ENCODE results near the gene MAN2A1. TPM values are rescaled to one million over a fixed set of nuclear protein-coding genes. Genes with fewer than 3 reads are reported as not detected.
A peak's percentile ranks its signal among the peaks of the same experiment; 100 is the strongest.

MAN2A1 gene
- total RNA-seq, 1 experiment from 2014 or later = 128 TPM

- POLR2A ChIA-PET (ENCODE audit: low non-redundant PET) = interaction anchor here (0.5 to 0.7 kb wide), 3 partner anchors 33 to 116 kb away, joined by 3 to 4 read pairs (median 3); no protein-coding TSS in a partner anchor
- intact Hi-C loops (cut with micrococcal nuclease; ENCODE audit: unreplicated experiment) = loop anchor here (2.0 kb wide), 2 partner anchors 34 to 44 kb away; partner anchors contain the start of gene MAN2A1
- CTCF ChIA-PET = interaction anchor here (0.5 to 0.6 kb wide), 2 partner anchors 285 to 1067 kb away, joined by 3 to 5 read pairs; no protein-coding TSS in a partner anchor
- BruUV-seq (replicated peaks) = no TSS peak
- peak; percentile 97 for DNase-seq (ENCODE audit: low spot score)
- peak overlapping the region; percentile 97 for H3K27ac ChIP-seq (ENCODE audit: low read depth, low read length, poor library complexity, severe bottlenecking)
- no peaks in the 10 kb centered on the region for H3K27me3 ChIP-seq (replicated peaks; ENCODE audit: insufficient read depth, low read depth, low read length, poor library complexity)
- no peaks in the 10 kb centered on the region for H3K36me3 ChIP-seq (ENCODE audit: insufficient read depth, low read length, poor library complexity, severe bottlenecking)
- no peak for TF ChIP-seq CTCF (conservative IDR thresholded peaks at IDR 0.05; ENCODE audit: low read depth, low read length)
- TF ChIP-seq EZH2 (IDR thresholded peaks at IDR 0.05; ENCODE audit: borderline replicate concordance, low read depth, low read length, poor library complexity, severe bottlenecking) = no peak
- H3K4me1 ChIP-seq (ENCODE audit: insufficient read depth, low read length, poor library complexity, severe bottlenecking) = peaks cover 56% of the 10 kb centered on the region
- peaks cover 5% of the 10 kb centered on the region for H3K9me3 ChIP-seq (ENCODE audit: low read depth, low read length, poor library complexity, severe bottlenecking)
- peak overlapping the region; percentile 6 for H3K4me3 ChIP-seq (ENCODE audit: low read depth, low read length, poor library complexity, severe bottlenecking)
Observed at GRCh38 chr5:109644829-109645228, 44.9 kb upstream of the MAN2A1 start.

GRCh38 chr5:109645707-109646192 lies 44.0 kb upstream of the MAN2A1 start:
- CTCF ChIA-PET = no interaction called here

GRCh38 chr5:109649318-109649717 lies 40.4 kb upstream of the MAN2A1 start:
- CTCF ChIA-PET = no interaction called here

More at GRCh38 chr5:109645707-109646192, 44.0 kb upstream of the MAN2A1 start:
- H3K27ac ChIP-seq (ENCODE audit: low read depth, low read length, poor library complexity, severe bottlenecking) = peak overlapping the region; percentile 97
- peak overlapping the region; percentile 22 for H3K4me3 ChIP-seq (ENCODE audit: low read depth, low read length, poor library complexity, severe bottlenecking)
- no peaks in the 10 kb centered on the region for H3K27me3 ChIP-seq (replicated peaks; ENCODE audit: insufficient read depth, low read depth, low read length, poor library complexity)
- H3K36me3 ChIP-seq (ENCODE audit: insufficient read depth, low read length, poor library complexity, severe bottlenecking) = no peaks in the 10 kb centered on the region
- no peaks in the 10 kb centered on the region for H3K9me3 ChIP-seq (ENCODE audit: low read depth, low read length, poor library complexity, severe bottlenecking)
- POLR2A ChIA-PET (ENCODE audit: low non-redundant PET) = no interaction called here
- TF ChIP-seq CTCF (conservative IDR thresholded peaks at IDR 0.05; ENCODE audit: low read depth, low read length) (no peak), EZH2 (IDR thresholded peaks at IDR 0.05; ENCODE audit: borderline replicate concordance, low read depth, low read length, poor library complexity, severe bottlenecking) (no peak)
- BruUV-seq (replicated peaks) = no TSS peak
- intact Hi-C loops (cut with micrococcal nuclease; ENCODE audit: unreplicated experiment) = loop anchor here (2.0 kb wide), 2 partner anchors 35 to 43 kb away; partner anchors contain the start of gene MAN2A1
- DNase-seq (ENCODE audit: low spot score) = peak; percentile 95
- peaks cover 59% of the 10 kb centered on the region for H3K4me1 ChIP-seq (ENCODE audit: insufficient read depth, low read length, poor library complexity, severe bottlenecking)

More at GRCh38 chr5:109649318-109649717, 40.4 kb upstream of the MAN2A1 start:
- Histone ChIP-seq H3K27me3 (replicated peaks; ENCODE audit: insufficient read depth, low read depth, low read length, poor library complexity) (no peaks in the 10 kb centered on the region), H3K4me1 (ENCODE audit: insufficient read depth, low read length, poor library complexity, severe bottlenecking) (peaks cover 34% of the 10 kb centered on the region), H3K27ac (ENCODE audit: low read depth, low read length, poor library complexity, severe bottlenecking) (peak overlapping the region; percentile 57), H3K4me3 (ENCODE audit: low read depth, low read length, poor library complexity, severe bottlenecking) (no peak overlapping the region), H3K9me3 (ENCODE audit: low read depth, low read length, poor library complexity, severe bottlenecking) (no peaks in the 10 kb centered on the region), H3K36me3 (ENCODE audit: insufficient read depth, low read length, poor library complexity, severe bottlenecking) (no peaks in the 10 kb centered on the region)
- intact Hi-C loops (cut with micrococcal nuclease; ENCODE audit: unreplicated experiment) = no loop called here
- POLR2A ChIA-PET (ENCODE audit: low non-redundant PET) = interaction anchor here (1.1 kb wide), 1 partner anchor 37 kb away, joined by 3 read pairs; no protein-coding TSS in a partner anchor
- peak; percentile 42 for DNase-seq (ENCODE audit: low spot score)
- BruUV-seq (replicated peaks) = no TSS peak
- TF ChIP-seq EZH2 (IDR thresholded peaks at IDR 0.05; ENCODE audit: borderline replicate concordance, low read depth, low read length, poor library complexity, severe bottlenecking) = no peak
- no peak for TF ChIP-seq CTCF (conservative IDR thresholded peaks at IDR 0.05; ENCODE audit: low read depth, low read length)
